Measurements from ENCODE around the gene HOXC9.

The HOXC9 gene

DNA sequence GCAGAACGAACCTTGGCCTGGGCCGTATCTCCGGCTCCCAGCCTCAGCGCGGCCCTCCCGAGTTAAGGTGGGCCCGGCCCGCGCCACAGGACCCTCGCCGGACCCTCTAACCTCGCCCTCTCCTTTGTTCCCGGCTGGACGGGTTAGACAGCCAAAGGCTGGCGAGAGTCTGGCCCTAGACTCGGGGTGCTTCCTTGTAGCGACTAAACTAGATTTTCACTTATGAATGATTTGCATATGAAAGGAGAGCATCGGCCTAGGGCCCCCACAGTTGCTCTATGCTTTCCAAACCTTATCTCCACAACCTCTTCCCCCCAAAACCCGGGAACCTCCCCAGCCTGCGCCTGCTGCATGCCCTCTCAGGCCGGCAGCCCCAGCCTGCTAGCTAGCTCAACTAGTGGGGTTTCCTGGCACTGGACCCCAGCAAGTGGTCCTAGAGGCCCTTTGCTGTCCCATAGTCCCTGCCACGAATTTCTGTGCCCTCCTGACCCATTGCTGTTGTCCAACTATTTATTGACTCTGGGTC, 34.9 kb downstream of the HOXC9 start:
- TF ChIP-seq, protein P1, sequence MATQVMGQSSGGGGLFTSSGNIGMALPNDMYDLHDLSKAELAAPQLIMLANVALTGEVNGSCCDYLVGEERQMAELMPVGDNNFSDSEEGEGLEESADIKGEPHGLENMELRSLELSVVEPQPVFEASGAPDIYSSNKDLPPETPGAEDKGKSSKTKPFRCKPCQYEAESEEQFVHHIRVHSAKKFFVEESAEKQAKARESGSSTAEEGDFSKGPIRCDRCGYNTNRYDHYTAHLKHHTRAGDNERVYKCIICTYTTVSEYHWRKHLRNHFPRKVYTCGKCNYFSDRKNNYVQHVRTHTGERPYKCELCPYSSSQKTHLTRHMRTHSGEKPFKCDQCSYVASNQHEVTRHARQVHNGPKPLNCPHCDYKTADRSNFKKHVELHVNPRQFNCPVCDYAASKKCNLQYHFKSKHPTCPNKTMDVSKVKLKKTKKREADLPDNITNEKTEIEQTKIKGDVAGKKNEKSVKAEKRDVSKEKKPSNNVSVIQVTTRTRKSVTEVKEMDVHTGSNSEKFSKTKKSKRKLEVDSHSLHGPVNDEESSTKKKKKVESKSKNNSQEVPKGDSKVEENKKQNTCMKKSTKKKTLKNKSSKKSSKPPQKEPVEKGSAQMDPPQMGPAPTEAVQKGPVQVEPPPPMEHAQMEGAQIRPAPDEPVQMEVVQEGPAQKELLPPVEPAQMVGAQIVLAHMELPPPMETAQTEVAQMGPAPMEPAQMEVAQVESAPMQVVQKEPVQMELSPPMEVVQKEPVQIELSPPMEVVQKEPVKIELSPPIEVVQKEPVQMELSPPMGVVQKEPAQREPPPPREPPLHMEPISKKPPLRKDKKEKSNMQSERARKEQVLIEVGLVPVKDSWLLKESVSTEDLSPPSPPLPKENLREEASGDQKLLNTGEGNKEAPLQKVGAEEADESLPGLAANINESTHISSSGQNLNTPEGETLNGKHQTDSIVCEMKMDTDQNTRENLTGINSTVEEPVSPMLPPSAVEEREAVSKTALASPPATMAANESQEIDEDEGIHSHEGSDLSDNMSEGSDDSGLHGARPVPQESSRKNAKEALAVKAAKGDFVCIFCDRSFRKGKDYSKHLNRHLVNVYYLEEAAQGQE (IDR thresholded peaks at IDR 0.05; ENCODE audit: insufficient read depth in 1 of 2, low read depth in 2 of 2, low read length in 2 of 2): no peak
- TF ChIP-seq FOXP2 (optimal IDR thresholded peaks at IDR 0.05; ENCODE audit: borderline replicate concordance, extremely low read depth, extremely low read length, insufficient read depth) (no peak), POLR2AphosphoS5 (IDR thresholded peaks at IDR 0.05; ENCODE audit: low read depth, low read length) (no peak), SIN3A (IDR thresholded peaks at IDR 0.05; ENCODE audit: borderline replicate concordance, insufficient read depth, low read length) (no peak), TAF1 (IDR thresholded peaks at IDR 0.05; ENCODE audit: borderline replicate concordance, insufficient read depth, low read length) (no peak)

GRCh38 chr12:54035568-54036264, 35.8 kb downstream of the HOXC9 start:
- no peak for TF ChIP-seq FOXP2 (optimal IDR thresholded peaks at IDR 0.05; ENCODE audit: borderline replicate concordance, extremely low read depth, extremely low read length, insufficient read depth)
- no peak for TF ChIP-seq POLR2AphosphoS5 (IDR thresholded peaks at IDR 0.05; ENCODE audit: low read depth, low read length)
- TF ChIP-seq TAF1 (IDR thresholded peaks at IDR 0.05; ENCODE audit: borderline replicate concordance, insufficient read depth, low read length): no peak
- no peak for TF ChIP-seq SIN3A (IDR thresholded peaks at IDR 0.05; ENCODE audit: borderline replicate concordance, insufficient read depth, low read length)
- TF ChIP-seq, protein P1 (IDR thresholded peaks at IDR 0.05; ENCODE audit: insufficient read depth in 1 of 2, low read depth in 2 of 2, low read length in 2 of 2): no peak

DNA sequence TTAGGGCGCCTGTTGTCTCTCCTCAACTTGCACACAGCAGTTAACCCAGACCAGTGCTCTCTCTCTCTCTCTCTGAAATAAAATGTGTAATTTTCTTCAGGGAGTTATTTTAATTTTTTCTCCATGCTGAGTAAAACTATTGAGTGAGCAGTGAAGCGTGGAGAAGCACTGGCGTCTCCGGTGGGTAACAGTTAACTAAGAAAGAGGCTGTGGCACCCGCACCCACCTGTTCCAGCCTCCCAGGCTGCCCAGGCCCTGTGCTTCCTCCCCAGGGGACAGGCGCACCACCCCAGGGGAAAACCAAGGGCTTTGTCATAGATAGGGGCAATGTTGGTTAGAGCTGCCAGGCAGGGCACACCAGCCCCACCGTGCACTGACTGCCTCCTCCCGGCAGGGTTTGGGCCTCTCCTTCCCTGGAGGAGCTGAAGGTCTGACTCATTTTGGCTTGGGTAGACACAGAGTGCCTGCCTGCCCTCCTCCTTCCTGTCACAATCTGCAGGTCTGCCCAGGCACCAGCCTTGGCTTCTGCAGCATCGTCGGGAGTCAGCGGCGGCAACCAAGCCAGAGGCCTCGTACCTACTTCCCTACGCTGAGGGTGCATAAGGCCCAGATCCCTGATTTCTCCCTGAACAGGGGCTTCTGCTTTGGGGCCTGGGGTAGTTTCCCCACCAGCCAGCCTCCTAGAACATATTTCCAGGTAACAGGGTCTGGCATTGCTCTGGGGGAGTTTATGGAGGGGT, 36.8 kb downstream of the HOXC9 start:
- TF ChIP-seq FOXP2 (optimal IDR thresholded peaks at IDR 0.05; ENCODE audit: borderline replicate concordance, extremely low read depth, extremely low read length, insufficient read depth) (no peak), SIN3A (IDR thresholded peaks at IDR 0.05; ENCODE audit: borderline replicate concordance, insufficient read depth, low read length) (no peak), POLR2AphosphoS5 (IDR thresholded peaks at IDR 0.05; ENCODE audit: low read depth, low read length) (no peak), TAF1 (IDR thresholded peaks at IDR 0.05; ENCODE audit: borderline replicate concordance, insufficient read depth, low read length) (no peak)
- TF ChIP-seq, protein P1 (IDR thresholded peaks at IDR 0.05; ENCODE audit: insufficient read depth in 1 of 2, low read depth in 2 of 2, low read length in 2 of 2): no peak

DNA sequence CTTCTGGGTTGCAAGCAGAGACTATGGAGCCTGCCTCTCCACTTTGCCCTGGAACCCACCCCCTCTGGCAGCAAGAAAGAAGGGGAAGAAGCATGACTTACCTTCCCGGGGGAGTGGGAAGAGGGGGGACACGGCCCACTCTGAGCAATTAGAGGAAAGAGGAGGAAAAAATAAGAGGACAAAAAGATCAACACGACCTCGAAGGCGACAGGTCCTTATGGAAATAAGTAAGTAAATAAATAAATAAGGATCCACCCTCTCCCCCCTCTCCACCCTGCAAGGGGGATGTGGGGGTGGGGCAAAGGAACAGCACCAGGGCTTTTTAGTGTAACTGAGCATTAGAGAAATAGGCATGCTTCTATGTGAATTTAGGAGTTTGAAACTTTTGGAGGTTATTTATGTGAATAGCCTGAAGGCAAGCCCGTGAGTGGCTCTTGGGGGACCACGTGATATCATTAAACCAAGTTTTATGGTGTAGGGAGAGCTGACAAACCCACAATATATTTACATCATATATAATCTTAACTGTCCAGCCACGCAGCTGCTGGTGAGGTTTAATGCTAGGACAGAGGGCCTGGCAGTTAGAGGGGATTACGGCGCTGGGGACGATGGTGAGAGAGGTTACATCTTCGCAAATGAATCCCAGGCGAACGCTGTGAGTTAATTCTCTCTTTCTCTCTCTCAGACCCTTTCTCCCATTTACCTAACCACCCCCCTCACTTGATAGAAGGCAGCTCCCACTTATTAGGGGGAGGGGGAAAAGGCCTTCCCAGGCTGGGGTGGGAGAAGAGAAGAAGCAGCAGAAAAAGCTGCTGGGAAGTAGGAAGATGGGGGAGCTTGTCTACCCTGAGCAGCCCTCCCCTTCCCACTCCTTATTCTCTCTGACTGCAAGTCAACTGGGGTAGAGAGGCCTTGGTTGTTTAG, 37.7 kb downstream of the HOXC9 start:
- TF ChIP-seq, protein P1 (IDR thresholded peaks at IDR 0.05; ENCODE audit: insufficient read depth in 1 of 2, low read depth in 2 of 2, low read length in 2 of 2): no peak
- TF ChIP-seq SIN3A (IDR thresholded peaks at IDR 0.05; ENCODE audit: borderline replicate concordance, insufficient read depth, low read length) (no peak), FOXP2 (optimal IDR thresholded peaks at IDR 0.05; ENCODE audit: borderline replicate concordance, extremely low read depth, extremely low read length, insufficient read depth) (no peak), POLR2AphosphoS5 (IDR thresholded peaks at IDR 0.05; ENCODE audit: low read depth, low read length) (no peak)

All from PFSK-1 (cell line).